C4-2B (cell line): ENCODE measurements around the gene NT5C2.

Experiments used
- ZFX ChIP-seq: fragments of 450-650 bp; IDR thresholded peaks from 2 replicates; pipeline ENCODE4 v1.6.1; 2017
- TF ChIP-seq, protein P1 (sequence below): fragments of 450-650 bp; conservative IDR thresholded peaks from 2 replicates; pipeline ENCODE4 v1.5.1; 2017; ENCODE audit warnings: mild to moderate bottlenecking

GRCh38 chr10:103207141-103207540 is 14.1 kb upstream of the NT5C2 start:
- TF ChIP-seq, protein P1, sequence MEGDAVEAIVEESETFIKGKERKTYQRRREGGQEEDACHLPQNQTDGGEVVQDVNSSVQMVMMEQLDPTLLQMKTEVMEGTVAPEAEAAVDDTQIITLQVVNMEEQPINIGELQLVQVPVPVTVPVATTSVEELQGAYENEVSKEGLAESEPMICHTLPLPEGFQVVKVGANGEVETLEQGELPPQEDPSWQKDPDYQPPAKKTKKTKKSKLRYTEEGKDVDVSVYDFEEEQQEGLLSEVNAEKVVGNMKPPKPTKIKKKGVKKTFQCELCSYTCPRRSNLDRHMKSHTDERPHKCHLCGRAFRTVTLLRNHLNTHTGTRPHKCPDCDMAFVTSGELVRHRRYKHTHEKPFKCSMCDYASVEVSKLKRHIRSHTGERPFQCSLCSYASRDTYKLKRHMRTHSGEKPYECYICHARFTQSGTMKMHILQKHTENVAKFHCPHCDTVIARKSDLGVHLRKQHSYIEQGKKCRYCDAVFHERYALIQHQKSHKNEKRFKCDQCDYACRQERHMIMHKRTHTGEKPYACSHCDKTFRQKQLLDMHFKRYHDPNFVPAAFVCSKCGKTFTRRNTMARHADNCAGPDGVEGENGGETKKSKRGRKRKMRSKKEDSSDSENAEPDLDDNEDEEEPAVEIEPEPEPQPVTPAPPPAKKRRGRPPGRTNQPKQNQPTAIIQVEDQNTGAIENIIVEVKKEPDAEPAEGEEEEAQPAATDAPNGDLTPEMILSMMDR = no peak
- no peak for TF ChIP-seq ZFX
